BLaER1 treated with 17β-estradiol and CSF1 and Interleukin-3, amounts not matched to agents 10 nM and 100 nM (cell line): ENCODE measurements around the gene ARMC7.

ENCODE experiments used
- H3K27ac ChIP-seq, 11 experiments: shearing (Covaris generic); formaldehyde crosslinking; 2 replicates each; pipeline ENCODE4 v1.8.1; 2022
- H3K27me3 ChIP-seq, 11 experiments: shearing (Covaris generic); formaldehyde crosslinking; 2 replicates each; pipeline ENCODE4 v1.8.1; 2022
- H3K36me3 ChIP-seq, 11 experiments: shearing (Covaris generic); formaldehyde crosslinking; 2 replicates each; pipeline ENCODE4 v1.8.1; 2022
- H3K4me1 ChIP-seq, 10 experiments: shearing (Covaris generic); formaldehyde crosslinking; 2 replicates each; pipeline ENCODE4 v1.8.1; 2022
- H3K4me2 ChIP-seq, 11 experiments: shearing (Covaris generic); formaldehyde crosslinking; 2 replicates each; pipeline ENCODE4 v1.8.1; 2022
- H3K4me3 ChIP-seq, 10 experiments: shearing (Covaris generic); formaldehyde crosslinking; 2 replicates each; pipeline ENCODE4 v1.8.1; 2022
- H3K9ac ChIP-seq, 11 experiments: shearing (Covaris generic); formaldehyde crosslinking; 2 replicates each; pipeline ENCODE4 v1.8.1; 2022
- H3K9me3 ChIP-seq, 11 experiments: shearing (Covaris generic); formaldehyde crosslinking; replicated peaks in 1 of 11; 2 replicates each; pipeline ENCODE4 v1.8.1; 2022
- H4K20me1 ChIP-seq, 11 experiments: shearing (Covaris generic); formaldehyde crosslinking; 2 replicates each; pipeline ENCODE4 v1.8.1; 2022
- Cebpa-rat ChIP-seq, 11 experiments: shearing (Covaris generic); IDR thresholded peaks; 2 replicates each; pipeline ENCODE4 v1.8.1; 2022

Gene ARMC7

GRCh38 chr17:75074532-75074931, 35.2 kb upstream of the ARMC7 start:
- peak overlapping the region in 3 of 11 experiments; percentile 7 to 95 (median 38); a peak in 4 of 22 replicates for H3K4me2 ChIP-seq
- no peak overlapping the region for H3K27ac ChIP-seq
- H3K9ac ChIP-seq: no peak overlapping the region
- no peaks in the 10 kb centered on the region for H3K9me3 ChIP-seq
- peaks cover 24 to 57% (median 30%) of the 10 kb centered on the region in 10 experiments for H3K4me1 ChIP-seq
- TF ChIP-seq Cebpa-rat (IDR thresholded peaks at IDR 0.05): no peak
- peaks cover 0 to 40% (median 33%) of the 10 kb centered on the region in 11 experiments; a peak in 21 of 22 replicates for H3K27me3 ChIP-seq
- no peaks in the 10 kb centered on the region for H3K36me3 ChIP-seq
- no peaks in the 10 kb centered on the region for H4K20me1 ChIP-seq
- H3K4me3 ChIP-seq: no peak overlapping the region

- H3K4me2 ChIP-seq: peak overlapping the region in 4 of 11 experiments; percentile 42 to 95 (median 84); a peak in 9 of 22 replicates
Measured at GRCh38 chr17:75075597-75076336, 34.0 kb upstream of the ARMC7 start.

GRCh38 chr17:75077072-75077495, 32.7 kb upstream of the ARMC7 start:
- peaks cover 0 to 42% (median 33%) of the 10 kb centered on the region in 11 experiments; a peak in 21 of 22 replicates for H3K27me3 ChIP-seq
- no peaks in the 10 kb centered on the region for H3K36me3 ChIP-seq
- peak overlapping the region in 5 of 10 experiments; percentile 3 to 62 (median 34); a peak in 7 of 20 replicates for H3K4me3 ChIP-seq
- peak overlapping the region in 6 of 11 experiments; percentile 28 to 66 (median 63); a peak in 8 of 22 replicates for H3K9ac ChIP-seq
- no peaks in the 10 kb centered on the region for H3K9me3 ChIP-seq
- peaks cover 33 to 83% (median 52%) of the 10 kb centered on the region in 10 experiments for H3K4me1 ChIP-seq
- H3K27ac ChIP-seq: peak overlapping the region in 4 of 11 experiments; percentile 51 to 80 (median 74); a peak in 6 of 22 replicates
- no peaks in the 10 kb centered on the region for H4K20me1 ChIP-seq
- peak overlapping the region; percentile 60 to 95 (median 82) for H3K4me2 ChIP-seq
- TF ChIP-seq Cebpa-rat (IDR thresholded peaks at IDR 0.05): no peak

More at GRCh38 chr17:75075597-75076336, 34.0 kb upstream of the ARMC7 start:
- Histone ChIP-seq H3K4me3 (no peak overlapping the region), H3K27me3 (peaks cover 0 to 42% (median 33%) of the 10 kb centered on the region in 11 experiments; a peak in 21 of 22 replicates), H3K9me3 (no peaks in the 10 kb centered on the region), H3K4me1 (peaks cover 33 to 70% (median 41%) of the 10 kb centered on the region in 10 experiments), H4K20me1 (no peaks in the 10 kb centered on the region), H3K36me3 (no peaks in the 10 kb centered on the region), H3K27ac (no peak overlapping the region), H3K9ac (no peak overlapping the region)
- TF ChIP-seq Cebpa-rat (IDR thresholded peaks at IDR 0.05): no peak

- Histone ChIP-seq H3K36me3 (no peaks in the 10 kb centered on the region), H3K27ac (peak overlapping the region in 6 of 11 experiments; percentile 29 to 80 (median 68); a peak in 12 of 22 replicates), H3K4me2 (peak overlapping the region; percentile 60 to 95 (median 82)), H3K9me3 (no peaks in the 10 kb centered on the region), H4K20me1 (no peaks in the 10 kb centered on the region), H3K4me3 (peak overlapping the region in 6 of 10 experiments; percentile 3 to 62 (median 28); a peak in 9 of 20 replicates), H3K9ac (peak overlapping the region in 10 of 11 experiments; percentile 3 to 66 (median 45); a peak in 11 of 22 replicates), H3K4me1 (peaks cover 33 to 89% (median 57%) of the 10 kb centered on the region in 10 experiments), H3K27me3 (peaks cover 0 to 42% (median 33%) of the 10 kb centered on the region in 11 experiments; a peak in 21 of 22 replicates)
- TF ChIP-seq Cebpa-rat (IDR thresholded peaks at IDR 0.05): no peak
Measured at GRCh38 chr17:75077496-75078283, 32.1 kb upstream of the ARMC7 start.

GRCh38 chr17:75078284-75079022, 31.3 kb upstream of the ARMC7 start:
- Histone ChIP-seq H3K4me3 (peak overlapping the region in 3 of 10 experiments; percentile 27 to 50 (median 34); a peak in 4 of 20 replicates), H3K36me3 (no peaks in the 10 kb centered on the region), H3K9ac (peak overlapping the region in 8 of 11 experiments; percentile 6 to 66 (median 61); a peak in 14 of 22 replicates), H3K9me3 (no peaks in the 10 kb centered on the region), H3K4me2 (peak overlapping the region; percentile 60 to 95 (median 82)), H3K4me1 (peaks cover 38 to 94% (median 62%) of the 10 kb centered on the region in 10 experiments), H4K20me1 (no peaks in the 10 kb centered on the region), H3K27ac (peak overlapping the region in 8 of 11 experiments; percentile 18 to 80 (median 60); a peak in 16 of 22 replicates), H3K27me3 (peaks cover 0 to 42% (median 33%) of the 10 kb centered on the region in 11 experiments; a peak in 21 of 22 replicates)
- no peak for TF ChIP-seq Cebpa-rat (IDR thresholded peaks at IDR 0.05)

- Histone ChIP-seq H3K9me3 (no peaks in the 10 kb centered on the region), H3K27ac (peak overlapping the region in 8 of 11 experiments; percentile 18 to 80 (median 60); a peak in 15 of 22 replicates), H3K27me3 (peaks cover 0 to 42% (median 33%) of the 10 kb centered on the region in 11 experiments; a peak in 21 of 22 replicates), H3K4me1 (peaks cover 43 to 98% (median 68%) of the 10 kb centered on the region in 10 experiments), H4K20me1 (no peaks in the 10 kb centered on the region), H3K36me3 (no peaks in the 10 kb centered on the region), H3K4me3 (peak overlapping the region in 2 of 10 experiments; percentile 27 to 34; a peak in 1 of 20 replicates), H3K9ac (peak overlapping the region in 8 of 11 experiments; percentile 6 to 66 (median 61); a peak in 12 of 22 replicates), H3K4me2 (peak overlapping the region; percentile 60 to 95 (median 82))
- TF ChIP-seq Cebpa-rat (IDR thresholded peaks at IDR 0.05): no peak
Measured at GRCh38 chr17:75079023-75079373, 30.8 kb upstream of the ARMC7 start.

- Histone ChIP-seq H3K9me3 (no peaks in the 10 kb centered on the region), H3K27me3 (peaks cover 0 to 30% (median 23%) of the 10 kb centered on the region in 11 experiments; a peak in 21 of 22 replicates), H3K4me2 (peak overlapping the region in 8 of 11 experiments; percentile 5 to 95 (median 76); a peak in 12 of 22 replicates), H3K4me1 (peaks cover 54 to 98% (median 86%) of the 10 kb centered on the region in 10 experiments), H3K4me3 (no peak overlapping the region), H3K9ac (no peak overlapping the region), H3K36me3 (no peaks in the 10 kb centered on the region), H4K20me1 (no peaks in the 10 kb centered on the region), H3K27ac (no peak overlapping the region; a peak in 1 of 22 replicates)
- no peak for TF ChIP-seq Cebpa-rat (IDR thresholded peaks at IDR 0.05)
Measured at GRCh38 chr17:75081611-75082540, 27.9 kb upstream of the ARMC7 start.
